ENCODE results near the gene TBX6.
A peak's percentile ranks its signal among the peaks of the same experiment; 100 is the strongest.

Gene TBX6

DNA sequence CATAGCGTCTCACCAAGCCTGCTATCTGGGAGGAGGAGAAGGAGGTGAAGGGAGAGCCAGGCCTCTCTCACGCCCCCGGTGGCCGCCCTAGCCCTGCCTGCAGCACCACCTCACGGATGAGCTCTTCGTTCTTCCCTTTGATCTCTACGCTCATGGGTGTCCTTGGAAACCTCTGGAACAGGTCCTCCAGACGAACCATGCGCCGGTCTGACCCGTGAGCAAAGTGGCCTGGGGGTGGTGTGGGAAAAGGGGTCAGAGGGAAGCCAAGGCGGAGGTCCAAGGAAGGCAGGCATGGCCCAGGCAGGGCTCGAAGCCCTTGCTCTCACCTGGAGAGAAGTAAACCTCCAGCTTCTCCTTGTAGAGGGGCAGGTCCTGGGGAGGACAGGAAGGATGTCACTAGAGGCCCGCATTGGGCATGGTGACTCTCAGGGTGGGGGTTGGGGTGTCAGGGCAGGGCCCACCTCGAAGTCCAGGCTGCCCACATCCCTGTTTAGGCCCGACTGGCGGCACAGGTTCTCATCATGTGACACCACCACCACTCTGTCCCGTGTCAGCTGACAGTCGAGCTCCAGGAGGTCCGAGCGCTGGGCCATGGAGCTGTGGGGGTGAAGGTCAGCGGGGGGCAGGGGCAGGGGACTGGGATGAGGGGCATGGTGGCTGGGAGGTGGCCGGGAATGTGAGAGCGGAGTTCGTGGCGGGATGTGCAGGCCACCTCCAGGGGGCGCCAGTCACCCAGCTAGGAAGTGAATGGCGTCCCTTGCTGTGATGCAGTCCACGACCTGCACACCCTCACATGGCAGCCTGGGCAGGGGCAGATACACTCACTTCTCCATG is 20.7 kb upstream of the TBX6 start:
- TF ChIP-seq, protein P1, sequence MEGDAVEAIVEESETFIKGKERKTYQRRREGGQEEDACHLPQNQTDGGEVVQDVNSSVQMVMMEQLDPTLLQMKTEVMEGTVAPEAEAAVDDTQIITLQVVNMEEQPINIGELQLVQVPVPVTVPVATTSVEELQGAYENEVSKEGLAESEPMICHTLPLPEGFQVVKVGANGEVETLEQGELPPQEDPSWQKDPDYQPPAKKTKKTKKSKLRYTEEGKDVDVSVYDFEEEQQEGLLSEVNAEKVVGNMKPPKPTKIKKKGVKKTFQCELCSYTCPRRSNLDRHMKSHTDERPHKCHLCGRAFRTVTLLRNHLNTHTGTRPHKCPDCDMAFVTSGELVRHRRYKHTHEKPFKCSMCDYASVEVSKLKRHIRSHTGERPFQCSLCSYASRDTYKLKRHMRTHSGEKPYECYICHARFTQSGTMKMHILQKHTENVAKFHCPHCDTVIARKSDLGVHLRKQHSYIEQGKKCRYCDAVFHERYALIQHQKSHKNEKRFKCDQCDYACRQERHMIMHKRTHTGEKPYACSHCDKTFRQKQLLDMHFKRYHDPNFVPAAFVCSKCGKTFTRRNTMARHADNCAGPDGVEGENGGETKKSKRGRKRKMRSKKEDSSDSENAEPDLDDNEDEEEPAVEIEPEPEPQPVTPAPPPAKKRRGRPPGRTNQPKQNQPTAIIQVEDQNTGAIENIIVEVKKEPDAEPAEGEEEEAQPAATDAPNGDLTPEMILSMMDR (IDR thresholded peaks at IDR 0.05; ENCODE audit: insufficient read depth, missing control alignments), result peak; percentile 50
- DNase-seq (ENCODE audit: insufficient read length, low spot score) (peak; percentile 62), FAIRE-seq (no peak)

DNA sequence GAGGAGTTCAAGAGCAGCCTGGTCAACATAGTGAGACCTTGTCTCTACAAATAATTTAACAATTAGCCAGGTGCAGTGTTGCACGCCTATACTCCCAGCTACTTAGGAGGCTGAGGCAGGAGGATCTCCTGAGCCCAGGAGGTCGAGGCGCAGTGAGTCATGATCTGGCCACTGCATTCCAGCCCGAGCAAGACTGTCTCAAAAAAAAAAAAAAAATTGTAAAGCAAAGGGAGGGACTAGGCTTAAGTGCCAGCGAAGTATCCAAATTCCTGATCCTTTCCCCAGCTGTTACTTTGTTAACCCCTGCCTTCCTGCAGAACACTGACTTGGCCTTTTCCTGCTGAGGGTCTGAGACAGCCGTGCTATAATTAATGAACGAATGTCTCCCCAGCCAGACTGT is 18.9 kb upstream of the TBX6 start:
- TF ChIP-seq, protein P1 (IDR thresholded peaks at IDR 0.05; ENCODE audit: insufficient read depth, missing control alignments), result no peak
- DNase-seq (ENCODE audit: insufficient read length, low spot score), result no peak
- FAIRE-seq, result no peak

DNA sequence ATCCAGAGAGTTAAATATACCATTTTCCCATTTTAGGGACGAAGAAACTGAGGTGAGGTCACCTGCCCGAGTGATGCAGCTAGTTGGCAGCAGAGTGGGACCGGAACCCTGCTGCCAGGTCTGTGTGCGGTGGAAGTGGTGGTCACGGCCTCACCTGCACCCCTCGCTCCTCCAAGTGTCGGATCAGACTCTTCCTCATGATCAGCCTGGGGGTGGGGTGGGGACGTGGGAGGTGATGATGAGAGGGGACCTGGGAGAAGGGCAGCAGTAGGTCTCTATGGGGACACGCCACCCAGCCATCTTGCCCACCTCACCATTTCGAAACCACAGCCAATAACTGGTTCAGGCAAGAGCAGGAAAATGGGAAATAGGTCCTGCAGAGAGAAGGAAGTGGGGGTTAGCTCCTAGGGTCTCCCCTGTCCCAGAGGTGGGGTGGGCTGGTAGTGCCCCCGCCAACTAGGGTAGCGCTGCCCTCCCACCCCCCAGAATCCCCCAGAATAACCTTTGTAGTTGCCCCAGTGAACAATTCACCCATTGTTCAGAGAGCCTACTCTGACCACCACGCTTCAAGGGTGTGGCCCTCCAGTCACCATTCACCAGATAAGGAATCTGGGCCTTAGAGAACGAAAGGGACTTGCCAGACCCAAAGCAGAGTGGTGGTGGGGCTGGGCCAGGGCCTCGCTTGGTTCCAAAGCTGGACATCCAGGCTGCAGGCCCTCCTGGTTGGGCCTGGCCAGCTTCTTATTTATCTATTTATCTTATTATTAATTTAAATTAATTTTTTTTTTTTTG is 16.5 kb upstream of the TBX6 start:
- no peak for DNase-seq (ENCODE audit: insufficient read length, low spot score)
- TF ChIP-seq, protein P1 (IDR thresholded peaks at IDR 0.05; ENCODE audit: insufficient read depth, missing control alignments), result no peak
- FAIRE-seq, result no peak

DNA sequence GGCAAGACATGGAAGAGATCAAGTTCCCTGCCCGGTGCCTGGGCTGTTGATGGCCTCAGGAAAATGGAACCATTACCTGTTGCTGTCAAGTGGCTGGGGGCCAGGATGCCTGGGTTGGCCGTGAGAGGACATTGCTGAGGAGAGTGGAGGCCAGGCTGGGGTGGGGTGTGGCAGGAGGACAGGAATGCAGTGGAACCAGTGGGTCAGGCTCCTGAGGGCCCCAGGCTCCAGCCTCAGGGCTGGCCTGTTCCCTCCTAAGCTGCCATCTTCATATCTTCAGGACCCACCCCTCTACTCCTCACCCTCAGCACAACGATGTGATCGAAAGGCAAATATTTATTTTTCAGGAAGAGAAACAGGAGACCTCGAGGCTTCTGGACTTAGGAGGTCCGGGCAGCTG is 12.8 kb upstream of the TBX6 start:
- TF ChIP-seq, protein P1 (IDR thresholded peaks at IDR 0.05; ENCODE audit: insufficient read depth, missing control alignments), result no peak
- FAIRE-seq (no peak), DNase-seq (ENCODE audit: insufficient read length, low spot score) (no peak)

DNA sequence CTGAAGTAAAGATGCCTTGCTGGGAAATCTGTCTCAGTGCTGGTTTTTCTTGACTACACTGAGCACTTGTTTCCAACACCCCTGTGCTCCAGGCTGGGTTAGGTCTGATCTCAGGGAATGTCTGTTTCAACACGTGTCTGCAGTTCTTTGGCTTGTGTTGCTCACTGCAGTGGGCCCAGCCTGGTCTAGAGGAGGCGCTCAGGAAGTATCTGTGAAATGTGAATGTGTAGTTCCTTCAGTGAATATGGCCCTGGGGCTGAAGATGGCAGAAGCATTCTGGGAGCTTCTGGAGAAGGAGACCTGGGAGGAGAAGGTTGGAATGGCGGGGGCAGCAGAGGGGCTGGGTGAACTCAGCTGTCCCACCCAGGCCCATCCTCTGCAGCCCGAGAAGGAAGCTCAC is 12.4 kb upstream of the TBX6 start:
- no peak for DNase-seq (ENCODE audit: insufficient read length, low spot score)
- no peak for FAIRE-seq

DNA sequence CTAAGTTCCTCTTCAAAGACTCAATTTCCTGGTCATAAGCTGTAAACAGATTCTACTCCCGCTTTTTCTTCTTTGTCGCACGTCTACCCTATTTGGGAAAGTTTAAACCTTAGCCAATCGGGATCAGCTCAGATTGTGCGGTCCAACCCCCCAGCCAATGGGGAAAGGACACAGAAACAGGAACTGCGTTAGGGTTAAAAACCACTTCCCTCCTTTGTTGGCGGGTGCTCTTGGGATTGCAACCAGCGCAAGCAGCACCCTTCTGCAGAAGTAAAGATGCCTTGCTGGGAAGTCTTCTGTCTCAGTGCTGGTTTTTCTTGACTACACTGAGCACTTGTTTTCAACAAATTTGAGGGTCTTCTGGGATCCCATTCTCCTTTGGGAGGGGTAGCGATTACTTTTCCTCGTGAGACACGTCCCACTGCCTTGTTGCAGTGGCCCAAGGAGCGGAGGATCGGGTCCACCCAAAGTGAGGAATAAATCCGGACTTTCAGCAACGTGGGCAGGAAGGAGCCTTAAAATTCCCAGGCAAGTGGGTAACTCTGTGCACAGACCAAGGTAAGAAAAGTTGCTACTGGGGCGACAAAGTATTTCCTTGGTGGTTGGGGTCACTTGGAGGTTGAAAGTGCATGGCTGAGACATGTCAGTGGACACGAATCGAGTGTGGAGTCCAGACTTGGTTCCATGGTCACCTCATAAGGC is 5.3 kb upstream of the TBX6 start:
- DNase-seq (ENCODE audit: insufficient read length, low spot score), result no peak
- TF ChIP-seq, protein P1 (IDR thresholded peaks at IDR 0.05; ENCODE audit: insufficient read depth, missing control alignments), result no peak
- FAIRE-seq, result no peak

More for the DNA sequence above, 12.4 kb upstream of the TBX6 start:
- TF ChIP-seq, protein P1 (IDR thresholded peaks at IDR 0.05; ENCODE audit: insufficient read depth, missing control alignments), result no peak

Measured in D721Med (cell line).